ENCODE measurements around the gene TNFAIP8L3.

GRCh38 chr15:51097553-51098330 lies 3.0 kb upstream of the TNFAIP8L3 start:
- TF ChIP-seq, protein P1, sequence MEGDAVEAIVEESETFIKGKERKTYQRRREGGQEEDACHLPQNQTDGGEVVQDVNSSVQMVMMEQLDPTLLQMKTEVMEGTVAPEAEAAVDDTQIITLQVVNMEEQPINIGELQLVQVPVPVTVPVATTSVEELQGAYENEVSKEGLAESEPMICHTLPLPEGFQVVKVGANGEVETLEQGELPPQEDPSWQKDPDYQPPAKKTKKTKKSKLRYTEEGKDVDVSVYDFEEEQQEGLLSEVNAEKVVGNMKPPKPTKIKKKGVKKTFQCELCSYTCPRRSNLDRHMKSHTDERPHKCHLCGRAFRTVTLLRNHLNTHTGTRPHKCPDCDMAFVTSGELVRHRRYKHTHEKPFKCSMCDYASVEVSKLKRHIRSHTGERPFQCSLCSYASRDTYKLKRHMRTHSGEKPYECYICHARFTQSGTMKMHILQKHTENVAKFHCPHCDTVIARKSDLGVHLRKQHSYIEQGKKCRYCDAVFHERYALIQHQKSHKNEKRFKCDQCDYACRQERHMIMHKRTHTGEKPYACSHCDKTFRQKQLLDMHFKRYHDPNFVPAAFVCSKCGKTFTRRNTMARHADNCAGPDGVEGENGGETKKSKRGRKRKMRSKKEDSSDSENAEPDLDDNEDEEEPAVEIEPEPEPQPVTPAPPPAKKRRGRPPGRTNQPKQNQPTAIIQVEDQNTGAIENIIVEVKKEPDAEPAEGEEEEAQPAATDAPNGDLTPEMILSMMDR (IDR thresholded peaks at IDR 0.05) = no peak
- TF ChIP-seq POLR2A (IDR thresholded peaks at IDR 0.05; ENCODE audit: low read depth) = no peak
- peak in 1 of 2 donors; percentile 37 for TF ChIP-seq POLR2AphosphoS5 (IDR thresholded peaks at IDR 0.05)
